Loucy (cell line): ENCODE results near the gene PROM2.

Source experiments
- H2AFZ ChIP-seq: fragments of 200-600 bp; sonication (generic); 2 replicates; pipeline ENCODE4 v1.6.0; 2016; ENCODE audit warnings: antibody characterized with exemption, mild to moderate bottlenecking, low read length, moderate library complexity
- H3F3A ChIP-seq: fragments of 200-600 bp; 2 replicates; pipeline ENCODE4 v1.6.0; 2016; ENCODE audit warnings: antibody characterized with exemption, low read depth, mild to moderate bottlenecking
- H3K27me3 ChIP-seq: fragments of 200-600 bp; sonication (generic); 2 replicates; pipeline ENCODE4 v1.6.1; 2014; ENCODE audit warnings: low read length, mild to moderate bottlenecking; ENCODE audit not compliant: insufficient read depth, poor library complexity, severe bottlenecking
- H3K36me3 ChIP-seq: fragments of 200-600 bp; sonication (generic); 2 replicates; pipeline ENCODE4 v1.6.1; 2016; ENCODE audit warnings: low read length; ENCODE audit not compliant: insufficient read depth
- H3K4me1 ChIP-seq: fragments of 200-600 bp; sonication (generic); 2 replicates; pipeline ENCODE4 v1.5.1; 2014; ENCODE audit warnings: low read length, mild to moderate bottlenecking; ENCODE audit not compliant: insufficient read depth, poor library complexity, severe bottlenecking
- H3K4me2 ChIP-seq: fragments of 200-600 bp; sonication (generic); 2 replicates; pipeline ENCODE4 v1.6.0; 2014; ENCODE audit warnings: antibody characterized with exemption, low read length, low read depth, mild to moderate bottlenecking; ENCODE audit not compliant: poor library complexity, severe bottlenecking
- H3K4me3 ChIP-seq: fragments of 200-600 bp; sonication (generic); 2 replicates; pipeline ENCODE4 v1.5.1; 2014; ENCODE audit warnings: low read length, mild to moderate bottlenecking, mixed read lengths; ENCODE audit not compliant: poor library complexity, severe bottlenecking
- H3K79me2 ChIP-seq: fragments of 200-600 bp; sonication (generic); 2 replicates; pipeline ENCODE4 v1.6.1; 2014; ENCODE audit warnings: low read length; ENCODE audit not compliant: insufficient read depth
- H3K9ac ChIP-seq: fragments of 200-600 bp; sonication (generic); 2 replicates; pipeline ENCODE4 v1.6.0; 2014; ENCODE audit warnings: mild to moderate bottlenecking, low read depth, low read length, moderate library complexity; ENCODE audit not compliant: poor library complexity, severe bottlenecking
- H3K9me2 ChIP-seq: fragments of 200-600 bp; sonication (generic); replicated peaks from 2 replicates; pipeline ENCODE4 v1.6.1; 2016; ENCODE audit warnings: low read depth, low read length, mixed read lengths
- H3K9me3 ChIP-seq: fragments of 200-600 bp; sonication (generic); 2 replicates; pipeline ENCODE4 v1.6.1; 2014; ENCODE audit warnings: mild to moderate bottlenecking, antibody characterized with exemption, low read length, low read depth; ENCODE audit not compliant: insufficient read depth
- H4K20me1 ChIP-seq: fragments of 200-600 bp; sonication (generic); 2 replicates; pipeline ENCODE4 v1.6.0; 2014; ENCODE audit warnings: antibody characterized with exemption, low read length, mild to moderate bottlenecking; ENCODE audit not compliant: insufficient read depth, poor library complexity, severe bottlenecking
- EZH2phosphoT487 ChIP-seq: fragments of 200-600 bp; IDR thresholded peaks from 2 replicates; pipeline ENCODE4 v1.6.1; 2018; ENCODE audit warnings: antibody characterized with exemption, mild to moderate bottlenecking, moderate library complexity, borderline replicate concordance
- TF ChIP-seq, protein P1 (sequence below): fragments of 200-600 bp; sonication (generic); conservative IDR thresholded peaks from 2 replicates; pipeline ENCODE4 v1.5.1; 2014; ENCODE audit warnings: mild to moderate bottlenecking, antibody characterized with exemption, low read length

The PROM2 gene

DNA sequence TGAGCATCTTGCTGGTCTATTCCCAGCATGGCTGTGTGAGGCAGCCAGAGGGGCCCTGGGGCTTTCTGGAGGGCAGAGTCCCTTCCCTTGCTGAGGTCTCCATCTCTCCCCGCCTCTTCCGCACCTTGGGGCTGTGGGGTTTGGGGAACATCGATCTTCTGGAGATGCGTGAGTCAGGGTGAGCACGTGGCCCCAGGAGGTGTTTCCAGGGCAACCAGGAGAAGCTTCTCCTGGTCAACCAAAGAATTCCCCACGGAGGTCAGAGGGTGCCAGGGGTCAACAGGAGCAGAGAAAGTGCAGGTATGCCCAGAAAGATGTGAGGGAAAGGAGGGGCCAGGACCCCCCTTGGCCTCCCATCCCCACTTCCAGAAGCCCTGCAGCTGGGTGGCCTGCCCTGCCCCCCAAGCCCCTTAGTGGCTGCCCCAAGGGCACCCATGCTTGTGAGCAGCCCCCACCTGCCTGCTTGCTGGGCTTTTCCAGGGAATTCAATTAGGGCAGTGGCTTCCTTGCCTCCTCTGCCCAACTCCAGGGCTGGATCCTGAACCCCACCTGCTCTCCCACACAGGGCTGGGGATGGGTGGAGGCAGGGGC is 2.8 kb upstream of the PROM2 start:
- H3K9me3 ChIP-seq, result no peaks in the 10 kb centered on the region; the same call in 1 of the 2 replicates
- no peaks in the 10 kb centered on the region for H3K4me1 ChIP-seq
- H3K27me3 ChIP-seq, result no peaks in the 10 kb centered on the region
- H3K4me3 ChIP-seq, result no peak overlapping the region
- H2AFZ ChIP-seq, result no peak overlapping the region
- H3K9ac ChIP-seq, result no peak overlapping the region
- H3K79me2 ChIP-seq, result no peaks in the 10 kb centered on the region
- H3K4me2 ChIP-seq, result no peak overlapping the region
- H3K9me2 ChIP-seq, result no peaks in the 10 kb centered on the region
- H3K36me3 ChIP-seq, result no peaks in the 10 kb centered on the region
- no peaks in the 10 kb centered on the region for H3F3A ChIP-seq
- TF ChIP-seq, protein P1, sequence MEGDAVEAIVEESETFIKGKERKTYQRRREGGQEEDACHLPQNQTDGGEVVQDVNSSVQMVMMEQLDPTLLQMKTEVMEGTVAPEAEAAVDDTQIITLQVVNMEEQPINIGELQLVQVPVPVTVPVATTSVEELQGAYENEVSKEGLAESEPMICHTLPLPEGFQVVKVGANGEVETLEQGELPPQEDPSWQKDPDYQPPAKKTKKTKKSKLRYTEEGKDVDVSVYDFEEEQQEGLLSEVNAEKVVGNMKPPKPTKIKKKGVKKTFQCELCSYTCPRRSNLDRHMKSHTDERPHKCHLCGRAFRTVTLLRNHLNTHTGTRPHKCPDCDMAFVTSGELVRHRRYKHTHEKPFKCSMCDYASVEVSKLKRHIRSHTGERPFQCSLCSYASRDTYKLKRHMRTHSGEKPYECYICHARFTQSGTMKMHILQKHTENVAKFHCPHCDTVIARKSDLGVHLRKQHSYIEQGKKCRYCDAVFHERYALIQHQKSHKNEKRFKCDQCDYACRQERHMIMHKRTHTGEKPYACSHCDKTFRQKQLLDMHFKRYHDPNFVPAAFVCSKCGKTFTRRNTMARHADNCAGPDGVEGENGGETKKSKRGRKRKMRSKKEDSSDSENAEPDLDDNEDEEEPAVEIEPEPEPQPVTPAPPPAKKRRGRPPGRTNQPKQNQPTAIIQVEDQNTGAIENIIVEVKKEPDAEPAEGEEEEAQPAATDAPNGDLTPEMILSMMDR, result no peak
- no peak for TF ChIP-seq EZH2phosphoT487
- no peaks in the 10 kb centered on the region for H4K20me1 ChIP-seq

GRCh38 chr2:95272299-95272751 is 1.9 kb upstream of the PROM2 start:
- no peaks in the 10 kb centered on the region for H3F3A ChIP-seq
- no peak overlapping the region for H3K9ac ChIP-seq
- H4K20me1 ChIP-seq, result no peaks in the 10 kb centered on the region
- TF ChIP-seq, protein P1, result no peak
- no peak for TF ChIP-seq EZH2phosphoT487
- no peaks in the 10 kb centered on the region for H3K4me1 ChIP-seq
- no peaks in the 10 kb centered on the region for H3K27me3 ChIP-seq
- no peak overlapping the region for H2AFZ ChIP-seq
- no peak overlapping the region for H3K4me3 ChIP-seq
- H3K36me3 ChIP-seq, result no peaks in the 10 kb centered on the region
- no peaks in the 10 kb centered on the region for H3K9me2 ChIP-seq
- H3K79me2 ChIP-seq, result no peaks in the 10 kb centered on the region
- H3K9me3 ChIP-seq, result no peaks in the 10 kb centered on the region; the same call in 1 of the 2 replicates
- H3K4me2 ChIP-seq, result no peak overlapping the region

DNA sequence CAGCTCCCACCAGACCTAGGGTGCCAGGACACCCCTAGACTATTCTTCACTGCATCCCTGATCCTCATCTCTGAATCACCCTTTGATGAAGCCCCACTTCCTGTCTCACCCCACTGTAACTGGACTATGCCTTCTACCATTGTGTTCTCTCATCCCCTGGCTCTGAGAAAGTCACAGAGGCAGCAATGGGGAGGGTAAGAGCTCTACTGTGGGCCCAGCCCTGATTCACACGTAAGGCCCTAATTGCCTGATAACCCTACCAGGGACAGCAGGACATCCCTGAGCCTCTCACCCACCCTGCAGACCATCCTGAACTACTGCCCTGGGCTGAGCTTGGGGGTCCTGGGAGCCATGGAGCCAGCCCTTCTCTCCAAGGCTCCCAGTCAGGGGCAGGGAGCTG is 1.5 kb upstream of the PROM2 start:
- no peaks in the 10 kb centered on the region for H3K27me3 ChIP-seq
- H3K36me3 ChIP-seq, result no peaks in the 10 kb centered on the region
- H2AFZ ChIP-seq, result no peak overlapping the region
- no peaks in the 10 kb centered on the region for H3K79me2 ChIP-seq
- H3K4me2 ChIP-seq, result no peak overlapping the region
- no peaks in the 10 kb centered on the region for H3F3A ChIP-seq
- no peaks in the 10 kb centered on the region for H3K9me2 ChIP-seq
- H4K20me1 ChIP-seq, result no peaks in the 10 kb centered on the region
- H3K4me1 ChIP-seq, result no peaks in the 10 kb centered on the region
- peaks cover 1% of the 10 kb centered on the region; the same call in 1 of the 2 replicates for H3K9me3 ChIP-seq
- TF ChIP-seq EZH2phosphoT487, result no peak
- TF ChIP-seq, protein P1, result no peak
- no peak overlapping the region for H3K4me3 ChIP-seq
- H3K9ac ChIP-seq, result no peak overlapping the region
